Measurements from ENCODE around the gene CNNM1.

Gene CNNM1

GRCh38 chr10:99430116-99430450 lies 100.9 kb downstream of the CNNM1 start:
- Histone ChIP-seq H3K4me3 (ENCODE audit: low read depth, low read length) (peak overlapping the region; percentile 91), H3K27me3 (ENCODE audit: insufficient read depth, low read length) (no peaks in the 10 kb centered on the region), H2AFZ (ENCODE audit: low read length, unreplicated experiment) (peak overlapping the region; percentile 97), H3K79me2 (ENCODE audit: control insufficient read depth, insufficient read depth, low read length, unreplicated experiment) (peaks cover 35% of the 10 kb centered on the region), H3K4me1 (ENCODE audit: control insufficient read depth, insufficient read depth, low read length, unreplicated experiment) (peaks cover 9% of the 10 kb centered on the region), H3K36me3 (ENCODE audit: insufficient read depth, low read length) (no peaks in the 10 kb centered on the region), H3K27ac (ENCODE audit: low read depth, low read length) (peak overlapping the region; percentile 42; the same call in 1 of the 2 replicates)

DNA sequence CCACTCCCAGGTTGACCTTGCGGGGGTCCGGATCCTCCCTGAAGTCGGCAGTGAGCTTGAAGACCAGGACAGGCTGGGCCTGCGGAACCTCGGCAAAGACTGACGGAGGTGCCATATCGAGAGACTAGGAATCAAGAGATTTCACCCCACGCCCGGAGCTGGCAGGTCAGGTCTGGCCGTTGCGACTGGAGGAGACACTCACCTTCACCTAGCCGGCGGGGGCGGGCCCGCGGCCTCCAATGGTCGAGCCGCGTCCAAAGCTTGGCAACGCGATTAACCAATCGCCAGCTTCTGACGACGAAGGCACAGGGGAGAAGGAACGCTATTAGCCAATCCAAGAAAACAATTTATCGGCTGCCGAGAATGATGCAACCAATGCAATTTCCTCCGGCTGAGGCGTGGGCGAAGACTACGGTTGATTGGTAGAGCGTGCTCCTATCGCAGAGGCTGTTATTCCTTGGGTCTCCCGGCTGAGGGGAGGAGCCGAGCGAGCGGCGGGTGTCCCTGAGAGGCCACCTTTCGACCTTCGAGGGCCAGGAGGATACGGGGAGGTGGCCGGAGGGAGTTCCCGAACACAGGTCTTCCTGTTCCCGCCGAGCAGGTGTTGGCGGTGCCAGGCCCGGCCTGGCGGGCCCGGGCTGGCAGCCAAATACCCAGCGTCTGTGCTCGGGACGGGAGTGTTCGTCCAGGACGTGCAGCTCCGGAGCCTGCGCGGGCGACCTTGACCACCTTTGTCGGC lies 101.5 kb downstream of the CNNM1 start, which contains the start of gene GOT1:
Gene GOT1, minus strand, starts transcription at position 174 of the 739 bp plus-strand sequence. Its CDS starts 59 bp downstream, at position 115.
- Histone ChIP-seq H3K4me3 (ENCODE audit: low read depth, low read length) (peak within 1 kb of the TSS; percentile 91), H3K36me3 (ENCODE audit: insufficient read depth, low read length) (no peaks in the 10 kb centered on the region), H3K27ac (ENCODE audit: low read depth, low read length) (peak within 1 kb of the TSS; percentile 50), H2AFZ (ENCODE audit: low read length, unreplicated experiment) (peak within 1 kb of the TSS; percentile 97), H3K4me1 (ENCODE audit: control insufficient read depth, insufficient read depth, low read length, unreplicated experiment) (peaks cover 9% of the 10 kb centered on the region), H3K27me3 (ENCODE audit: insufficient read depth, low read length) (no peaks in the 10 kb centered on the region), H3K79me2 (ENCODE audit: control insufficient read depth, insufficient read depth, low read length, unreplicated experiment) (peaks cover 35% of the 10 kb centered on the region)

- Histone ChIP-seq H3K36me3 (ENCODE audit: insufficient read depth, low read length) (no peaks in the 10 kb centered on the region), H3K27me3 (ENCODE audit: insufficient read depth, low read length) (no peaks in the 10 kb centered on the region), H2AFZ (ENCODE audit: low read length, unreplicated experiment) (peak overlapping the region; percentile 86), H3K4me3 (ENCODE audit: low read depth, low read length) (peak overlapping the region; percentile 91), H3K27ac (ENCODE audit: low read depth, low read length) (peak overlapping the region; percentile 50), H3K79me2 (ENCODE audit: control insufficient read depth, insufficient read depth, low read length, unreplicated experiment) (peaks cover 35% of the 10 kb centered on the region), H3K4me1 (ENCODE audit: control insufficient read depth, insufficient read depth, low read length, unreplicated experiment) (peaks cover 9% of the 10 kb centered on the region)
These were observed 102.1 kb downstream of the CNNM1 start for GRCh38 chr10:99431190-99431760.

- Histone ChIP-seq H3K4me3 (ENCODE audit: low read depth, low read length) (peak overlapping the region; percentile 91), H3K27ac (ENCODE audit: low read depth, low read length) (no peak overlapping the region), H3K4me1 (ENCODE audit: control insufficient read depth, insufficient read depth, low read length, unreplicated experiment) (peaks cover 9% of the 10 kb centered on the region), H3K79me2 (ENCODE audit: control insufficient read depth, insufficient read depth, low read length, unreplicated experiment) (peaks cover 35% of the 10 kb centered on the region), H2AFZ (ENCODE audit: low read length, unreplicated experiment) (no peak overlapping the region), H3K36me3 (ENCODE audit: insufficient read depth, low read length) (no peaks in the 10 kb centered on the region), H3K27me3 (ENCODE audit: insufficient read depth, low read length) (no peaks in the 10 kb centered on the region)
These were observed 102.9 kb downstream of the CNNM1 start for GRCh38 chr10:99432047-99432446.

GRCh38 chr10:99432881-99433280 lies 103.7 kb downstream of the CNNM1 start:
- no peak overlapping the region for H2AFZ ChIP-seq (ENCODE audit: low read length, unreplicated experiment)
- H3K4me3 ChIP-seq (ENCODE audit: low read depth, low read length): no peak overlapping the region
- no peaks in the 10 kb centered on the region for H3K27me3 ChIP-seq (ENCODE audit: insufficient read depth, low read length)
- no peak overlapping the region for H3K27ac ChIP-seq (ENCODE audit: low read depth, low read length)
- peaks cover 32% of the 10 kb centered on the region for H3K79me2 ChIP-seq (ENCODE audit: control insufficient read depth, insufficient read depth, low read length, unreplicated experiment)
- H3K36me3 ChIP-seq (ENCODE audit: insufficient read depth, low read length): no peaks in the 10 kb centered on the region
- peaks cover 9% of the 10 kb centered on the region for H3K4me1 ChIP-seq (ENCODE audit: control insufficient read depth, insufficient read depth, low read length, unreplicated experiment)

DNA sequence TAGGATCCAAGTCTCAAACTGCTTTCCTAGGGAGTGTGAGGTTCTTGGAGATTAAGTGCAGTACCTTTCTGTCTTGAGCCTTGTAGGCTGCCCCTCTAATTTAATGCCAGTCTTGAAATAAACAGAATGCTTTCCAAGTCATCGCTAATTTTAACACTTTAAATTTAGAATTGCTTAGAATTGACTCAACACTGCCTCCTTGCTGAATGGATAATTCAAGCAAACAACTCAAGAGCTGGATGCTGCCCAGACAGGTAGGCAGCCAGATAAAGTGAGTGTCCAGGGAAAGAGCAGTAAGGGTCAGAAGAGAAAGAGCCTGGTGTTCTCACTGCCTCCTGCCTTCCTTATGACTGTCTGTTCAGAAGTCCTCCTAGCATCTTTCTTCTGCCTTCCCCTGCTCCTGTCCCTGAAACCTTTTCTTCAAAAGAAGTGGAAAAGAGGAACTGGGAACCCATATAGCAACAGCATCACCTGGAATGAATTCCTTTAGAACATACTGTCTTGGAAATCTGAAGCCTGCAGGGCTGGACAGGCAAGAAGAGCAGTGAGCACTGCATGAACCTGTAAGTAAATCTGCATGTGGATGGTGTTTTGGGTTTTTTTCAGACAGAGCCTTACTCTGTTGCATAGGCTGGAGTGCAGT lies 104.3 kb downstream of the CNNM1 start:
- peaks cover 28% of the 10 kb centered on the region for H3K79me2 ChIP-seq (ENCODE audit: control insufficient read depth, insufficient read depth, low read length, unreplicated experiment)
- no peak overlapping the region for H3K27ac ChIP-seq (ENCODE audit: low read depth, low read length)
- H3K4me3 ChIP-seq (ENCODE audit: low read depth, low read length): no peak overlapping the region

DNA sequence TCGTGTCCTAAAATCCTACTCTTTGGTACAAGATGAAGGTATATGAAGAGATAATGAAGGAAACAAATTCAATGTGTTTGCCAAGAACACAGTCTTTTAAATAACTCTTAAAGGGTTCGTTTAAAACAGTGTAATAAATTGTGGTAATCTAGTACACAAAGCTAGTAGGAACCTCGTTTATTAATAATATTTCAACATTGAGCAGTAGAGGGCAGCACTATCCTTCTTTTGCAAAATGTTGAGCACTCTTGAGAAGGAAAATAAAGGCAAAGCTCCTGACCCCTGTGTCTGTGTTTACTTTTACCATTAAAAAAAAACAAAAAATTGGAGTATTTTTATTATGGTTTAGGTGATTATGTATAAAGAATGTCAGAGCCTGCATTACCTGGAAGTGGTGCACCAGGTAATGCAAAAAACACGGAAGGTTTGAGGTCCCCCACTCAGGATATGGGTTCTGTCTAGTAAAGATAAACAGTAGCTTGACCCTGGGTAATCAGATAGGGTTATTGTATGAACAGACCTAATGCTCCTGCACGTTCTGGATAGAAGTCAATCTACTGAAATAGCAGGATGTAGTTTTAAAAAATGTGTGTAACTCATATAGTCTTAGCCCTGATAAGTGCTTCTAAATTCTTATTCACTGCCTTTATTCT lies 107.0 kb downstream of the CNNM1 start:
- Histone ChIP-seq H3K4me1 (ENCODE audit: control insufficient read depth, insufficient read depth, low read length, unreplicated experiment) (peaks cover 3% of the 10 kb centered on the region), H3K4me3 (ENCODE audit: low read depth, low read length) (no peak overlapping the region), H3K36me3 (ENCODE audit: insufficient read depth, low read length) (no peaks in the 10 kb centered on the region), H3K27ac (ENCODE audit: low read depth, low read length) (no peak overlapping the region), H3K79me2 (ENCODE audit: control insufficient read depth, insufficient read depth, low read length, unreplicated experiment) (peaks cover 14% of the 10 kb centered on the region), H2AFZ (ENCODE audit: low read length, unreplicated experiment) (no peak overlapping the region), H3K27me3 (ENCODE audit: insufficient read depth, low read length) (no peaks in the 10 kb centered on the region)

More for the DNA sequence above, 104.3 kb downstream of the CNNM1 start:
- Histone ChIP-seq H3K36me3 (ENCODE audit: insufficient read depth, low read length) (no peaks in the 10 kb centered on the region), H3K4me1 (ENCODE audit: control insufficient read depth, insufficient read depth, low read length, unreplicated experiment) (peaks cover 9% of the 10 kb centered on the region), H3K27me3 (ENCODE audit: insufficient read depth, low read length) (no peaks in the 10 kb centered on the region), H2AFZ (ENCODE audit: low read length, unreplicated experiment) (no peak overlapping the region)

DNA sequence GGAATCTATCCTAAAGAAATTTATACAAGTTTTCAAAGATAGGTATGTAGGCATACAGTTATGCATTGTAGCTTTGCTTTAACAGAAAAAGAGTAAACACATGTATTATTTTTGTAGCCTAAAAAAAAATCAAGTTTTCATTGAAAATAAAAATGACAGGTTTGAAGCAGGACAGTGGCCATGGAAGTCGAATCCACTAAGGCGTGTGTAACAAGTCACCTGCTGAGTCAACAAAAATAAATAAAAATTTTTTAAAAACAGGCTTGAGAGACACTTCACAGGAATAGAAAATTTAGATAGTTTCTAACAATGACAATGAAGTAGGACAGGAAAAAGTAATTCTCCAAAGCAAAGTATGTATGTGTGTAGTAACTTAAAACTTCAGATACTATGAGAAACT lies 109.7 kb downstream of the CNNM1 start:
- H3K4me1 ChIP-seq (ENCODE audit: control insufficient read depth, insufficient read depth, low read length, unreplicated experiment): no peaks in the 10 kb centered on the region
- H3K36me3 ChIP-seq (ENCODE audit: insufficient read depth, low read length): no peaks in the 10 kb centered on the region

DNA sequence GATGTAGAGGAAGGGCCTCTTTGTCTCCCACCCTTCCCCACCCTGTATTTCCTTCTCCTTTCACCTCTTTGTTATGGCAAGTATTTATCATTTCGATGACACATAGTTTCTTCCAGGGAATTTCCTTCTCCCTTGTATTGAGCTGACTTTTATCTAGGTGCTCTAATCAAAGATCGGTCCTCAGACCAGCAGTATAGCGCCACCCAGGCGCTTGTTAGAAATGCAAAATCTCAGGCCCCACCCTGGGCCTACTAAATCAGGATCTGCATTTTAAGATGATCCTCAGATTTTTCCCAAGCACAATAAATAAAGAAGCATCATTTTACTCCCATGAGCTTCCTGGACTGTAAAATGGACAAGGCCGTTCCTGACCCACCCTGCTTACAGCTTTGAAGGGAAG lies 113.2 kb downstream of the CNNM1 start:
- Histone ChIP-seq H2AFZ (ENCODE audit: low read length, unreplicated experiment) (no peak overlapping the region), H3K27ac (ENCODE audit: low read depth, low read length) (no peak overlapping the region), H3K27me3 (ENCODE audit: insufficient read depth, low read length) (peaks cover 26% of the 10 kb centered on the region), H3K4me1 (ENCODE audit: control insufficient read depth, insufficient read depth, low read length, unreplicated experiment) (no peaks in the 10 kb centered on the region), H3K36me3 (ENCODE audit: insufficient read depth, low read length) (no peaks in the 10 kb centered on the region), H3K4me3 (ENCODE audit: low read depth, low read length) (no peak overlapping the region), H3K79me2 (ENCODE audit: control insufficient read depth, insufficient read depth, low read length, unreplicated experiment) (no peaks in the 10 kb centered on the region)

More for the DNA sequence above, 109.7 kb downstream of the CNNM1 start:
- Histone ChIP-seq H2AFZ (ENCODE audit: low read length, unreplicated experiment) (no peak overlapping the region), H3K79me2 (ENCODE audit: control insufficient read depth, insufficient read depth, low read length, unreplicated experiment) (no peaks in the 10 kb centered on the region), H3K27ac (ENCODE audit: low read depth, low read length) (no peak overlapping the region), H3K27me3 (ENCODE audit: insufficient read depth, low read length) (no peaks in the 10 kb centered on the region), H3K4me3 (ENCODE audit: low read depth, low read length) (no peak overlapping the region)

DNA sequence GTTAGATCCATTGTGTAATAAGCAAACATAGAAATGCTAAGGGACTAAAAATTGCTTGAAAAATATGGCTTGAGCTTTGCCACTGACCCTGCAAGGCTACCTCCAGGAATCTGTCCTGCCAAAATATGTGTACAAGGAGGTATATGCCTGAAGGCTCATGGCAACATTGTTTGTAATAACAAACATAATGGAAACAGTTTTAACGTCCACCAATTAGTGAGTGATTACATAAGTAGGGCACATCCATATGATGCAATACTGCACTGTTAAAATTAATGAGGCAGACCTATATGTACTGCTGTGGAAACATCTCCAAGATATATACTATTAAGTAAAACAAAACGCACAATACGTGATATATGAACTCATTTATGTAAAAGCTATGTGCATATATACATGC lies 114.3 kb downstream of the CNNM1 start:
- Histone ChIP-seq H2AFZ (ENCODE audit: low read length, unreplicated experiment) (no peak overlapping the region), H3K36me3 (ENCODE audit: insufficient read depth, low read length) (no peaks in the 10 kb centered on the region), H3K79me2 (ENCODE audit: control insufficient read depth, insufficient read depth, low read length, unreplicated experiment) (no peaks in the 10 kb centered on the region), H3K27me3 (ENCODE audit: insufficient read depth, low read length) (peaks cover 35% of the 10 kb centered on the region), H3K4me1 (ENCODE audit: control insufficient read depth, insufficient read depth, low read length, unreplicated experiment) (no peaks in the 10 kb centered on the region), H3K27ac (ENCODE audit: low read depth, low read length) (no peak overlapping the region), H3K4me3 (ENCODE audit: low read depth, low read length) (no peak overlapping the region)
